Measurements from ENCODE around the gene SYN1. TPM values are rescaled to one million over a fixed set of nuclear protein-coding genes. Genes with fewer than 3 reads are reported as not detected.

The SYN1 gene
- total RNA-seq, 1 donor from 2014 or later, result 0.26 TPM

GRCh38 chrX:47572773-47573340 lies 46.8 kb downstream of the SYN1 start:
- H3K36me3 ChIP-seq (ENCODE audit: control insufficient read depth, insufficient read depth, low read length), result peaks cover 7% of the 10 kb centered on the region
- H3K4me3 ChIP-seq (ENCODE audit: low read depth, low read length), result no peak overlapping the region
- H3K27me3 ChIP-seq (ENCODE audit: control insufficient read depth, insufficient read depth, low read length), result no peaks in the 10 kb centered on the region
- DNase-seq (ENCODE audit: low read depth) (no peak), FAIRE-seq (no peak)
- TF ChIP-seq, protein P1, sequence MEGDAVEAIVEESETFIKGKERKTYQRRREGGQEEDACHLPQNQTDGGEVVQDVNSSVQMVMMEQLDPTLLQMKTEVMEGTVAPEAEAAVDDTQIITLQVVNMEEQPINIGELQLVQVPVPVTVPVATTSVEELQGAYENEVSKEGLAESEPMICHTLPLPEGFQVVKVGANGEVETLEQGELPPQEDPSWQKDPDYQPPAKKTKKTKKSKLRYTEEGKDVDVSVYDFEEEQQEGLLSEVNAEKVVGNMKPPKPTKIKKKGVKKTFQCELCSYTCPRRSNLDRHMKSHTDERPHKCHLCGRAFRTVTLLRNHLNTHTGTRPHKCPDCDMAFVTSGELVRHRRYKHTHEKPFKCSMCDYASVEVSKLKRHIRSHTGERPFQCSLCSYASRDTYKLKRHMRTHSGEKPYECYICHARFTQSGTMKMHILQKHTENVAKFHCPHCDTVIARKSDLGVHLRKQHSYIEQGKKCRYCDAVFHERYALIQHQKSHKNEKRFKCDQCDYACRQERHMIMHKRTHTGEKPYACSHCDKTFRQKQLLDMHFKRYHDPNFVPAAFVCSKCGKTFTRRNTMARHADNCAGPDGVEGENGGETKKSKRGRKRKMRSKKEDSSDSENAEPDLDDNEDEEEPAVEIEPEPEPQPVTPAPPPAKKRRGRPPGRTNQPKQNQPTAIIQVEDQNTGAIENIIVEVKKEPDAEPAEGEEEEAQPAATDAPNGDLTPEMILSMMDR (IDR thresholded peaks at IDR 0.05; ENCODE audit: insufficient read depth, low read length, severe bottlenecking), result no peak

GRCh38 chrX:47571896-47572295 lies 47.8 kb downstream of the SYN1 start:
- H3K27me3 ChIP-seq (ENCODE audit: control insufficient read depth, insufficient read depth, low read length), result no peaks in the 10 kb centered on the region
- DNase-seq (ENCODE audit: low read depth), result no peak
- H3K36me3 ChIP-seq (ENCODE audit: control insufficient read depth, insufficient read depth, low read length), result peaks cover 9% of the 10 kb centered on the region
- no peak overlapping the region for H3K4me3 ChIP-seq (ENCODE audit: low read depth, low read length)
- FAIRE-seq, result no peak
- TF ChIP-seq, protein P1 (IDR thresholded peaks at IDR 0.05; ENCODE audit: insufficient read depth, low read length, severe bottlenecking), result no peak

- Histone ChIP-seq H3K4me3 (ENCODE audit: low read depth, low read length) (no peak overlapping the region), H3K36me3 (ENCODE audit: control insufficient read depth, insufficient read depth, low read length) (peaks cover 11% of the 10 kb centered on the region), H3K27me3 (ENCODE audit: control insufficient read depth, insufficient read depth, low read length) (no peaks in the 10 kb centered on the region)
- DNase-seq (ENCODE audit: low read depth) (no peak), FAIRE-seq (no peak)
- TF ChIP-seq, protein P1 (IDR thresholded peaks at IDR 0.05; ENCODE audit: insufficient read depth, low read length, severe bottlenecking), result no peak
These were observed 48.4 kb downstream of the SYN1 start for GRCh38 chrX:47571215-47571614.

DNA sequence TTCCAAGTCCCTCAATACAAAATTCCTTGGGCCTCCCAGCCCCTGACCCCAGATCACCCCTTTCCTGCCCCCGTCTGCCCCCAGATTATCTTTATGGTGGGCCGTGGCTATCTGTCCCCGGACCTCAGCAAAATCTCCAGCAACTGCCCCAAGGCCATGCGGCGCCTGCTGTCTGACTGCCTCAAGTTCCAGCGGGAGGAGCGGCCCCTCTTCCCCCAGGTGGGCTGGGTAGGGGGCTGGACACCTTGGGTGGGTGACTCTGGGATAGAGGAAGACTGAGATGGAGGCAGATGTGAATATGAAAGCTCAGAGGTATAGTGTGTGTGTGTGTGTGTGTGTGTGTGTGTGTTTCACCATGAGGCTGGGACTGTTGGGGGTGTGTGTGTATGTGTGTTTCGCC lies 48.9 kb downstream of the SYN1 start:
- peaks cover 11% of the 10 kb centered on the region for H3K36me3 ChIP-seq (ENCODE audit: control insufficient read depth, insufficient read depth, low read length)
- no peak overlapping the region for H3K4me3 ChIP-seq (ENCODE audit: low read depth, low read length)
- TF ChIP-seq, protein P1 (IDR thresholded peaks at IDR 0.05; ENCODE audit: insufficient read depth, low read length, severe bottlenecking), result no peak
- DNase-seq (ENCODE audit: low read depth), result no peak
- no peaks in the 10 kb centered on the region for H3K27me3 ChIP-seq (ENCODE audit: control insufficient read depth, insufficient read depth, low read length)
- no peak for FAIRE-seq

GRCh38 chrX:47568656-47569295 lies 50.9 kb downstream of the SYN1 start:
- no peaks in the 10 kb centered on the region for H3K27me3 ChIP-seq (ENCODE audit: control insufficient read depth, insufficient read depth, low read length)
- no peak overlapping the region for H3K4me3 ChIP-seq (ENCODE audit: low read depth, low read length)
- no peak for DNase-seq (ENCODE audit: low read depth)
- TF ChIP-seq, protein P1 (IDR thresholded peaks at IDR 0.05; ENCODE audit: insufficient read depth, low read length, severe bottlenecking), result peak; percentile 42
- FAIRE-seq, result peak; percentile 13
- peaks cover 13% of the 10 kb centered on the region for H3K36me3 ChIP-seq (ENCODE audit: control insufficient read depth, insufficient read depth, low read length)

DNA sequence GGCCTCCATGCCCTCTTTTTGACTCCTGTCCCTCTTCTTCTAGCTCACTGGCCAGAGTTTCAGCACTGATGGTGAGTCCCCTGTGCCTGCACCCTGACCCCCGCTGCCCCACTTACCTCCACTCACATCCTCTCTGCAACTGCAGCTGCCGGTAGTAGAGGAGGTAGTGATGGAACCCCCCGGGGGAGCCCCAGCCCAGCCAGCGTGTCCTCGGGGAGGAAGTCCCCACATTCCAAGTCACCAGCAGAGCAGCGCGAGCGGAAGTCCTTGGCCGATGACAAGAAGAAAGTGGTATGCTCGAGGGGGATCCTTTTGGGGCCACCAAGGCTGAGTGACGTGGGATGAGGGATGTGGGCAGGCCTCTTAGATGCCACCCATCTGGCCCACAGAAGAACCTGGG lies 52.8 kb downstream of the SYN1 start:
- Histone ChIP-seq H3K4me3 (ENCODE audit: low read depth, low read length) (no peak overlapping the region), H3K36me3 (ENCODE audit: control insufficient read depth, insufficient read depth, low read length) (peaks cover 15% of the 10 kb centered on the region), H3K27me3 (ENCODE audit: control insufficient read depth, insufficient read depth, low read length) (no peaks in the 10 kb centered on the region)
- DNase-seq (ENCODE audit: low read depth) (no peak), FAIRE-seq (no peak)
- TF ChIP-seq, protein P1 (IDR thresholded peaks at IDR 0.05; ENCODE audit: insufficient read depth, low read length, severe bottlenecking), result no peak
